CD4-positive, alpha-beta T cell treated with Interferon alpha-2 for 1 hour (primary cell): ENCODE measurements around the gene NEDD1.

Source experiments
- DNase-seq, 2 donors: peaks; one replicate each; pipeline ENCODE4 v3.0.0-alpha.2; 2020 to 2022

Gene NEDD1

GRCh38 chr12:96906498-96906848 lies 584 bp upstream of the NEDD1 start:
- DNase-seq: no peak

- peak in 1 of 2 donors; percentile 45 for DNase-seq
Observed at GRCh38 chr12:96907671-96908422, 790 bp downstream of the NEDD1 start.

GRCh38 chr12:96908423-96908675 lies 1.3 kb downstream of the NEDD1 start:
- no peak for DNase-seq

GRCh38 chr12:96912261-96912660 lies 5.2 kb downstream of the NEDD1 start:
- DNase-seq: no peak

- no peak for DNase-seq
Observed at GRCh38 chr12:96912943-96913342, 5.9 kb downstream of the NEDD1 start.

GRCh38 chr12:96919510-96920210 lies 12.6 kb downstream of the NEDD1 start:
- DNase-seq: no peak

- DNase-seq: no peak
Observed at GRCh38 chr12:96948782-96949181, 41.7 kb downstream of the NEDD1 start.

GRCh38 chr12:96979532-96979931 lies 72.5 kb downstream of the NEDD1 start:
- no peak for DNase-seq

- no peak for DNase-seq
Observed at GRCh38 chr12:96980991-96981414, 73.9 kb downstream of the NEDD1 start.

- DNase-seq: no peak
Observed at GRCh38 chr12:96981911-96982310, 74.9 kb downstream of the NEDD1 start.

GRCh38 chr12:96982671-96983070 lies 75.6 kb downstream of the NEDD1 start:
- no peak for DNase-seq

GRCh38 chr12:96985515-96986362 lies 78.7 kb downstream of the NEDD1 start:
- peak; percentile 2 to 56 for DNase-seq

- DNase-seq: peak in 1 of 2 donors; percentile 23
Observed at GRCh38 chr12:96986883-96987523, 79.9 kb downstream of the NEDD1 start.

- DNase-seq: no peak
Observed at GRCh38 chr12:96988919-96989318, 81.9 kb downstream of the NEDD1 start.

GRCh38 chr12:96989916-96990315 lies 82.9 kb downstream of the NEDD1 start:
- DNase-seq: no peak

GRCh38 chr12:96994900-96995299 lies 87.8 kb downstream of the NEDD1 start:
- no peak for DNase-seq

- DNase-seq: no peak
Observed at GRCh38 chr12:96995861-96996260, 88.8 kb downstream of the NEDD1 start.

- no peak for DNase-seq
Observed at GRCh38 chr12:96997797-96998484, 90.9 kb downstream of the NEDD1 start.

- no peak for DNase-seq
Observed at GRCh38 chr12:97003276-97003675, 96.2 kb downstream of the NEDD1 start.
